HG03025 (cell line): ENCODE measurements around the gene IQCN.
"Not testable (repeated sequence)": the region's sequence is repeated elsewhere in the genome, so short reads cannot be mapped to it uniquely, and the experiment has no call there.

ENCODE experiments used
- ATAC-seq: cut with Tn5 transposase; IDR thresholded peaks from one replicate; pipeline ENCODE4 v1.9.1; 2021; ENCODE audit warnings: mild to moderate bottlenecking, moderate library complexity; ENCODE audit not compliant: unreplicated experiment, low FRiP score

IQCN gene

GRCh38 chr19:18219911-18220631 is 54.2 kb downstream of the IQCN start:
- no peak for ATAC-seq

- no peak for ATAC-seq
Measured at GRCh38 chr19:18218600-18218999, 55.7 kb downstream of the IQCN start.

- no peak for ATAC-seq
Measured at GRCh38 chr19:18218159-18218558, 56.1 kb downstream of the IQCN start.

- no peak for ATAC-seq
Measured at GRCh38 chr19:18216789-18217188, 57.5 kb downstream of the IQCN start.

- ATAC-seq = no peak
Measured at GRCh38 chr19:18214779-18215433, 59.3 kb downstream of the IQCN start.

GRCh38 chr19:18211683-18212082 is 62.6 kb downstream of the IQCN start:
- no peak for ATAC-seq

GRCh38 chr19:18209912-18210311 is 64.3 kb downstream of the IQCN start:
- not testable (repeated sequence) for ATAC-seq

- no peak for ATAC-seq
Measured at GRCh38 chr19:18208098-18208951, 65.9 kb downstream of the IQCN start.
